ENCODE results near the gene LIX1. TPM values are rescaled to one million over a fixed set of nuclear protein-coding genes. Genes with fewer than 3 reads are reported as not detected.
A peak's percentile ranks its signal among the peaks of the same experiment; 100 is the strongest.
"Not testable (repeated sequence)": the region's sequence is repeated elsewhere in the genome, so short reads cannot be mapped to it uniquely, and the experiment has no call there.

LIX1 gene
- total RNA-seq, 1 experiment from 2014 or later: not detected

- DNase-seq (no peak), ATAC-seq (no peak)
- no peak for TF ChIP-seq CTCF (conservative IDR thresholded peaks at IDR 0.05; ENCODE audit: low read depth, low read length)
- no peak for TF ChIP-seq EZH2 (IDR thresholded peaks at IDR 0.05; ENCODE audit: low read length, unreplicated experiment)
- no peak for TF ChIP-seq EZH2phosphoT487 (IDR thresholded peaks at IDR 0.05; ENCODE audit: borderline replicate concordance, low read length)
- H3K36me3 ChIP-seq (ENCODE audit: low read depth, low read length): no peaks in the 10 kb centered on the region
- no TSS peak for BruUV-seq (replicated peaks)
- H3K9me2 ChIP-seq (replicated peaks; ENCODE audit: low read length): no peaks in the 10 kb centered on the region
- no peak overlapping the region for H2AFZ ChIP-seq (ENCODE audit: low read length)
- no peak overlapping the region for H3K27ac ChIP-seq (ENCODE audit: low read length)
- no peaks in the 10 kb centered on the region for H3F3A ChIP-seq (ENCODE audit: low read length, unreplicated experiment)
- H3K4me3 ChIP-seq (ENCODE audit: low read length): no peak overlapping the region
- no peaks in the 10 kb centered on the region for H3K9me3 ChIP-seq (ENCODE audit: low read length)
- intact Hi-C loops (cut with micrococcal nuclease): loop anchor here (5.0 kb wide), 3 partner anchors 99 to 389 kb away; no protein-coding TSS in a partner anchor
- H3K27me3 ChIP-seq (ENCODE audit: low read length): no peaks in the 10 kb centered on the region
- H3K4me1 ChIP-seq (ENCODE audit: insufficient read depth, low read length): no peaks in the 10 kb centered on the region
- H3K9ac ChIP-seq (ENCODE audit: low read length): no peak overlapping the region
- ChIA-PET CTCF (interaction anchor here (0.5 to 1.1 kb wide), 3 partner anchors 274 to 389 kb away, joined by 3 to 4 read pairs (median 3); no protein-coding TSS in a partner anchor), POLR2A (ENCODE audit: unreplicated experiment) (no interaction called here)
- H4K20me1 ChIP-seq (ENCODE audit: low read length): no peaks in the 10 kb centered on the region
- no peak overlapping the region for H3K4me2 ChIP-seq (ENCODE audit: low read length)
- H3K79me2 ChIP-seq (ENCODE audit: low read length): no peaks in the 10 kb centered on the region
These were observed 872 bp downstream of the LIX1 start for GRCh38 chr5:97141539-97141938.

GRCh38 chr5:97141031-97141430 lies 1.4 kb downstream of the LIX1 start:
- CTCF ChIA-PET: interaction anchor here (0.5 to 1.1 kb wide), 2 partner anchors 274 to 388 kb away, joined by 3 read pairs; no protein-coding TSS in a partner anchor
- H3K79me2 ChIP-seq (ENCODE audit: low read length): no peaks in the 10 kb centered on the region
- H3F3A ChIP-seq (ENCODE audit: low read length, unreplicated experiment): no peaks in the 10 kb centered on the region
- ATAC-seq (no peak), DNase-seq (no peak)
- H2AFZ ChIP-seq (ENCODE audit: low read length): peak overlapping the region; percentile 4; the same call in 1 of the 2 replicates
- H3K4me1 ChIP-seq (ENCODE audit: insufficient read depth, low read length): no peaks in the 10 kb centered on the region
- intact Hi-C loops (cut with micrococcal nuclease): loop anchor here (5.0 kb wide), 3 partner anchors 99 to 389 kb away; no protein-coding TSS in a partner anchor
- POLR2A ChIA-PET (ENCODE audit: unreplicated experiment): no interaction called here
- peak overlapping the region; percentile 17; the same call in 1 of the 2 replicates for H3K4me3 ChIP-seq (ENCODE audit: low read length)
- H4K20me1 ChIP-seq (ENCODE audit: low read length): no peaks in the 10 kb centered on the region
- H3K27ac ChIP-seq (ENCODE audit: low read length): no peak overlapping the region
- H3K9ac ChIP-seq (ENCODE audit: low read length): no peak overlapping the region
- no peaks in the 10 kb centered on the region for H3K36me3 ChIP-seq (ENCODE audit: low read depth, low read length)
- TF ChIP-seq EZH2 (IDR thresholded peaks at IDR 0.05; ENCODE audit: low read length, unreplicated experiment) (no peak), EZH2phosphoT487 (IDR thresholded peaks at IDR 0.05; ENCODE audit: borderline replicate concordance, low read length) (no peak), CTCF (conservative IDR thresholded peaks at IDR 0.05; ENCODE audit: low read depth, low read length) (no peak)
- H3K9me2 ChIP-seq (replicated peaks; ENCODE audit: low read length): no peaks in the 10 kb centered on the region
- no peaks in the 10 kb centered on the region for H3K27me3 ChIP-seq (ENCODE audit: low read length)
- H3K4me2 ChIP-seq (ENCODE audit: low read length): peak overlapping the region; percentile 66
- H3K9me3 ChIP-seq (ENCODE audit: low read length): no peaks in the 10 kb centered on the region
- BruUV-seq (replicated peaks): no TSS peak

GRCh38 chr5:97140250-97140649 lies 2.2 kb downstream of the LIX1 start:
- H3F3A ChIP-seq (ENCODE audit: low read length, unreplicated experiment); H3K27ac ChIP-seq (ENCODE audit: low read length); H3K9ac ChIP-seq (ENCODE audit: low read length); H3K79me2 ChIP-seq (ENCODE audit: low read length); H3K27me3 ChIP-seq (ENCODE audit: low read length); H3K9me2 ChIP-seq (replicated peaks; ENCODE audit: low read length); BruUV-seq (replicated peaks); H3K9me3 ChIP-seq (ENCODE audit: low read length); H3K36me3 ChIP-seq (ENCODE audit: low read depth, low read length); H3K4me1 ChIP-seq (ENCODE audit: insufficient read depth, low read length); POLR2A ChIA-PET (ENCODE audit: unreplicated experiment); H4K20me1 ChIP-seq (ENCODE audit: low read length): not testable (repeated sequence)
- Histone ChIP-seq H3K4me2 (ENCODE audit: low read length) (peak overlapping the region; percentile 66), H3K4me3 (ENCODE audit: low read length) (peak overlapping the region; percentile 17; the same call in 1 of the 2 replicates), H2AFZ (ENCODE audit: low read length) (peak overlapping the region; percentile 4; the same call in 1 of the 2 replicates)
- ATAC-seq (peak; percentile 69), DNase-seq (peak; percentile 34)
- intact Hi-C loops (cut with micrococcal nuclease): loop anchor here (5.0 kb wide), 3 partner anchors 98 to 388 kb away; no protein-coding TSS in a partner anchor
- CTCF ChIA-PET: interaction anchor here (1.2 kb wide), 1 partner anchor 143 kb away, joined by 8 read pairs; no protein-coding TSS in a partner anchor
